SK-N-SH (cell line): ENCODE data around the gene DCAF8. TPM values are rescaled to one million over a fixed set of nuclear protein-coding genes. Genes with fewer than 3 reads are reported as not detected.

ENCODE experiments used
- CTCF ChIA-PET: fragments of 300-600, 350-600 bp; formaldehyde crosslinking; extraction: SDS; loops from one replicate; lab custom pipeline; 2021; lab: Yijun Ruan, JAX
- POLR2A ChIA-PET: fragments of 350-600 bp; sonication (Branson Sonifier 250); formaldehyde crosslinking; extraction: SDS; loops from one replicate; lab custom pipeline; 2020; ENCODE audit warnings: antibody characterized with exemption, inconsistent platforms; lab: Yijun Ruan, JAX
- DNase-seq: peaks from one replicate; pipeline ENCODE4 v3.0.0; 2012
- H2AFZ ChIP-seq: fragments of 200-600 bp; sonication (generic); 2 replicates; pipeline ENCODE4 v1.8.1; 2016; ENCODE audit warnings: antibody characterized with exemption, mild to moderate bottlenecking, low read depth
- H3F3A ChIP-seq: fragments of 200-600 bp; sonication (generic); replicated peaks from 2 replicates; pipeline ENCODE3; 2016; ENCODE audit warnings: antibody characterized with exemption, mild to moderate bottlenecking; ENCODE audit not compliant: insufficient read depth
- H3K27ac ChIP-seq, 2 experiments: fragments of 200-500 bp in 1 of 2; fragments of 200-600 bp in 1 of 2; sonication (Bioruptor generic) in 1 of 2; sonication (generic), shearing (Covaris generic) in 1 of 2; 2 replicates each; pipeline versions ENCODE4 v1.5.1 to v1.6.1; 2014 to 2016; ENCODE audit warnings: low read depth in 2 of 2, inconsistent platforms in 1 of 2, low read length in 1 of 2, mild to moderate bottlenecking in 1 of 2, mixed read lengths in 1 of 2
- H3K27me3 ChIP-seq: fragments of 200-600 bp; sonication (generic), shearing (Covaris generic); 2 replicates; pipeline ENCODE4 v1.6.1; 2016; ENCODE audit warnings: mixed run types; ENCODE audit not compliant: insufficient read depth
- H3K36me3 ChIP-seq, 2 experiments: fragments of 200-500 bp in 1 of 2; fragments of 200-600 bp in 1 of 2; sonication (Bioruptor generic) in 1 of 2; sonication (generic) in 1 of 2; replicated peaks in 1 of 2; 2 replicates each; pipeline versions ENCODE3 to v1.5.1; 2014 to 2016; ENCODE audit warnings: low read length in 1 of 2, mild to moderate bottlenecking in 1 of 2; ENCODE audit not compliant: insufficient read depth in 2 of 2, control insufficient read depth in 1 of 2
- H3K4me1 ChIP-seq, 2 experiments: fragments of 200-500 bp in 1 of 2; fragments of 200-600 bp in 1 of 2; sonication (Bioruptor generic) in 1 of 2; sonication (generic), shearing (Covaris generic) in 1 of 2; 2 replicates each; pipeline versions ENCODE4 v1.5.1 to v1.6.1; 2014 to 2016; ENCODE audit warnings: low read depth in 1 of 2, low read length in 1 of 2, mixed run types in 1 of 2; ENCODE audit not compliant: insufficient read depth in 2 of 2, control insufficient read depth in 1 of 2
- H3K4me2 ChIP-seq: fragments of 200-600 bp; sonication (generic), shearing (Covaris generic); 2 replicates; pipeline ENCODE4 v1.6.1; 2017; ENCODE audit warnings: mixed run types
- H3K4me3 ChIP-seq, 2 experiments: fragments of 200-500 bp in 1 of 2; fragments of 200-600 bp in 1 of 2; sonication (Bioruptor generic) in 1 of 2; sonication (generic), shearing (Covaris generic) in 1 of 2; 2 replicates each; pipeline versions ENCODE4 v1.5.1 to v1.8.1; 2014 to 2016; ENCODE audit warnings: low read depth in 2 of 2, inconsistent platforms in 1 of 2, low read length in 1 of 2, mild to moderate bottlenecking in 1 of 2, mixed read lengths in 1 of 2, moderate library complexity in 1 of 2
- H3K79me2 ChIP-seq: fragments of 200-600 bp; sonication (generic); 2 replicates; pipeline ENCODE4 v1.8.1; 2017; ENCODE audit warnings: mild to moderate bottlenecking; ENCODE audit not compliant: insufficient read depth
- H3K9ac ChIP-seq: fragments of 200-600 bp; sonication (generic); 2 replicates; pipeline ENCODE4 v1.6.1; 2017; ENCODE audit warnings: mixed run types
- H3K9me2 ChIP-seq: fragments of 200-600 bp; sonication (generic); 2 replicates; pipeline ENCODE4 v1.6.1; 2017; ENCODE audit warnings: mixed run types
- H3K9me3 ChIP-seq: fragments of 200-600 bp; sonication (generic); 2 replicates; pipeline ENCODE4 v1.6.1; 2017; ENCODE audit warnings: mixed run types, mild to moderate bottlenecking, moderate library complexity
- H4K20me1 ChIP-seq: fragments of 200-600 bp; sonication (generic); 2 replicates; pipeline ENCODE4 v1.6.1; 2017; ENCODE audit warnings: mild to moderate bottlenecking, mixed run types; ENCODE audit not compliant: insufficient read depth
- CHD2 ChIP-seq: fragments of 150-350 bp; IDR thresholded peaks from 2 replicates; pipeline ENCODE4 v1.6.1; 2018; ENCODE audit warnings: low read length; ENCODE audit not compliant: partially characterized antibody
- EZH2phosphoT487 ChIP-seq: fragments of 200-600 bp; sonication (generic); IDR thresholded peaks from 2 replicates; pipeline ENCODE4 v1.6.1; 2017; ENCODE audit warnings: low read depth, mixed run types, mild to moderate bottlenecking, antibody characterized with exemption, moderate library complexity, borderline replicate concordance
- FOSL2 ChIP-seq: IDR thresholded peaks from 2 replicates; pipeline ENCODE4 v1.4.0; 2012; ENCODE audit warnings: low read depth, mild to moderate bottlenecking, moderate library complexity, borderline replicate concordance
- FOXJ3 ChIP-seq: sonication (generic); formaldehyde crosslinking; IDR thresholded peaks from 2 replicates; pipeline ENCODE4 v1.5.1; 2020; ENCODE audit warnings: mild to moderate bottlenecking, missing genetic modification reagents
- FOXM1 ChIP-seq: IDR thresholded peaks from 2 replicates; pipeline ENCODE4 v1.4.0; 2012; ENCODE audit warnings: low read depth, mild to moderate bottlenecking
- GATA2 ChIP-seq: sonication (generic); formaldehyde crosslinking; IDR thresholded peaks from 2 replicates; pipeline ENCODE4 v1.5.0; 2020; ENCODE audit warnings: mild to moderate bottlenecking, missing genetic modification reagents
- JUND ChIP-seq: IDR thresholded peaks from 2 replicates; pipeline ENCODE4 v1.4.0; 2012
- MXI1 ChIP-seq: IDR thresholded peaks from 2 replicates; pipeline ENCODE4 v1.6.1; 2012; ENCODE audit warnings: mild to moderate bottlenecking, low read depth, low read length, improper control_type of control experiment
- NRF1 ChIP-seq: IDR thresholded peaks from 2 replicates; pipeline ENCODE4 v1.6.1; 2012; ENCODE audit warnings: low read depth, mild to moderate bottlenecking, low read length
- POLR2AphosphoS5 ChIP-seq: IDR thresholded peaks from 2 replicates; pipeline ENCODE4 v1.6.1; 2012; ENCODE audit warnings: low read depth, low read length
- RCOR1 ChIP-seq: fragments of 150-350 bp; IDR thresholded peaks from 2 replicates; pipeline ENCODE4 v1.6.1; 2017; ENCODE audit warnings: antibody characterized with exemption, low read length
- RFX5 ChIP-seq: IDR thresholded peaks from 2 replicates; pipeline ENCODE4 v1.6.1; 2012; ENCODE audit warnings: mild to moderate bottlenecking, improper control_type of control experiment, low read length
- SIN3A ChIP-seq: IDR thresholded peaks from 2 replicates; pipeline ENCODE4 v1.6.1; 2012; ENCODE audit warnings: low read depth, mild to moderate bottlenecking, low read length, moderate library complexity, borderline replicate concordance
- SMC3 ChIP-seq: IDR thresholded peaks from 2 replicates; pipeline ENCODE4 v1.6.1; 2012; ENCODE audit warnings: low read depth, low read length, improper control_type of control experiment
- TAF1 ChIP-seq: IDR thresholded peaks from 2 replicates; pipeline ENCODE4 v1.6.1; 2012; ENCODE audit warnings: low read depth, mild to moderate bottlenecking, low read length, moderate library complexity, borderline replicate concordance
- TCF12 ChIP-seq: IDR thresholded peaks from 2 replicates; pipeline ENCODE4 v1.4.0; 2012
- YY1 ChIP-seq: IDR thresholded peaks from 2 replicates; pipeline ENCODE4 v1.4.0; 2012; ENCODE audit warnings: low read depth, mild to moderate bottlenecking
- WGBS: methylation state at CpG from one replicate; pipeline ENCODE4 v1.1.6; 2017; ENCODE audit warnings: low lambda C conversion rate; 5-methylcytosine and 5-hydroxymethylcytosine counted together
- polyA plus RNA-seq, 3 experiments: library from polyadenylated mRNA; depleted of rRNA; stranded (reverse); fragments of >200 nt; gene quantifications; 2 replicates each; pipeline ENCODE4 v1.2.3, GENCODE V29; 2012
- TF ChIP-seq, protein P1 (sequence below): IDR thresholded peaks from 2 replicates; pipeline ENCODE4 v1.4.0; 2012; ENCODE audit warnings: low read depth, borderline replicate concordance
- TF ChIP-seq, protein P2 (sequence below): IDR thresholded peaks from 2 replicates; pipeline ENCODE4; 2012
- TF ChIP-seq, protein P3 (sequence below): IDR thresholded peaks from 2 replicates; pipeline ENCODE4 v1.6.1; 2012; ENCODE audit warnings: mild to moderate bottlenecking, low read depth, low read length, moderate library complexity

Gene DCAF8
- polyA plus RNA-seq, 1 of the 3 experiments (the other 2 are of a cell fraction): 108 TPM

DNA sequence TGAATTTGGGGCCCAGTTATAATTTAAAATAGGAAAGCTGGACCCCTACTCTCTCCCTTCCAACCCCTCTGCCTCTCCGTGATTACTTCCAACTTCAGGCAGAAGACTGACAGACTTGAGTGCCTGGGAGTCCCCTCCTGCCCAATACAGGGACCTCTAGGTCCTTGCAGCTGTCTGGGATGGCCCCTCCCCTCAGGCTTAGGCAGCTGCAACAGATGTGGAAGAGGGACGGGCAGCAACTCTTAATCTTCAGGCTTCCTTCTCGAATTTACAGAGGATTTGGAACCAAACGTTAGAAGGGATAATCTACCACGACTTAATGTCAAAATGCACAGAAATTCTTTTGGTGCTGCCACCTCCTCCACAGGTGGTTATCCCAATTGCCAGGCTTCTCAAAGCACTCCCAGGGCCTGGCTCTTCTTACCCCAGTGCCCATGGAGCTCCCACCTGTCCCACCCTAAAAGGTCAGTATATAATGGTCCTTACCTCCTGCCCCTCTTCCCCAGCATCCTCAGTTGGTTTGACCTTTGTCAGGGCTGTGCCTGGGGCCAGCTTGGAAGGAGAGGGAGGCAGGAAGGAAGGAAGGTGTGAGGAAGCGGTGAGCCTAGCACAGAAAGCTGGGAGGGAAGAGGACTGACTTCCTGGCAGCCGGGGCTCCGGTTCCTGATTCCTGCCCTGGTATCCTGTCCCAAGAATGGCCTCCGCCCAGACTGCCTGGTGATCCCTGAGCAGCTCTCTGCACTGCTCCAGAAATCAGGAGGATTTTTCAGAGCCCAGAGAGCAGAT lies 54.4 kb downstream of the DCAF8 start:
- peak overlapping the region; percentile 87 to 99 for H3K27ac ChIP-seq
- H3K9me2 ChIP-seq: no peaks in the 10 kb centered on the region
- no peak for DNase-seq
- no peak overlapping the region; a peak in 1 of 4 replicates for H3K4me3 ChIP-seq
- H3K4me2 ChIP-seq: peak overlapping the region; percentile 100
- H3K36me3 ChIP-seq: peaks cover 44 to 49% of the 10 kb centered on the region in 2 experiments
- TF ChIP-seq SIN3A (no peak), POLR2AphosphoS5 (no peak), CHD2 (no peak), TCF12 (no peak), TAF1 (no peak), SMC3 (no peak), JUND (no peak), FOXM1 (no peak), FOXJ3 (CRISPR knock-in tag) (no peak), MXI1 (no peak), YY1 (no peak), GATA2 (CRISPR knock-in tag) (no peak), RFX5 (no peak), NRF1 (no peak), RCOR1 (no peak), FOSL2 (no peak), EZH2phosphoT487 (no peak)
- TF ChIP-seq, protein P1, sequence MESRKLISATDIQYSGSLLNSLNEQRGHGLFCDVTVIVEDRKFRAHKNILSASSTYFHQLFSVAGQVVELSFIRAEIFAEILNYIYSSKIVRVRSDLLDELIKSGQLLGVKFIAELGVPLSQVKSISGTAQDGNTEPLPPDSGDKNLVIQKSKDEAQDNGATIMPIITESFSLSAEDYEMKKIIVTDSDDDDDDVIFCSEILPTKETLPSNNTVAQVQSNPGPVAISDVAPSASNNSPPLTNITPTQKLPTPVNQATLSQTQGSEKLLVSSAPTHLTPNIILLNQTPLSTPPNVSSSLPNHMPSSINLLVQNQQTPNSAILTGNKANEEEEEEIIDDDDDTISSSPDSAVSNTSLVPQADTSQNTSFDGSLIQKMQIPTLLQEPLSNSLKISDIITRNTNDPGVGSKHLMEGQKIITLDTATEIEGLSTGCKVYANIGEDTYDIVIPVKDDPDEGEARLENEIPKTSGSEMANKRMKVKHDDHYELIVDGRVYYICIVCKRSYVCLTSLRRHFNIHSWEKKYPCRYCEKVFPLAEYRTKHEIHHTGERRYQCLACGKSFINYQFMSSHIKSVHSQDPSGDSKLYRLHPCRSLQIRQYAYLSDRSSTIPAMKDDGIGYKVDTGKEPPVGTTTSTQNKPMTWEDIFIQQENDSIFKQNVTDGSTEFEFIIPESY: no peak
- TF ChIP-seq, protein P2, sequence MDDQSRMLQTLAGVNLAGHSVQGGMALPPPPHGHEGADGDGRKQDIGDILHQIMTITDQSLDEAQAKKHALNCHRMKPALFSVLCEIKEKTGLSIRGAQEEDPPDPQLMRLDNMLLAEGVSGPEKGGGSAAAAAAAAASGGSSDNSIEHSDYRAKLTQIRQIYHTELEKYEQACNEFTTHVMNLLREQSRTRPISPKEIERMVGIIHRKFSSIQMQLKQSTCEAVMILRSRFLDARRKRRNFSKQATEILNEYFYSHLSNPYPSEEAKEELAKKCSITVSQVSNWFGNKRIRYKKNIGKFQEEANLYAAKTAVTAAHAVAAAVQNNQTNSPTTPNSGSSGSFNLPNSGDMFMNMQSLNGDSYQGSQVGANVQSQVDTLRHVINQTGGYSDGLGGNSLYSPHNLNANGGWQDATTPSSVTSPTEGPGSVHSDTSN: no peak
- TF ChIP-seq, protein P3, sequence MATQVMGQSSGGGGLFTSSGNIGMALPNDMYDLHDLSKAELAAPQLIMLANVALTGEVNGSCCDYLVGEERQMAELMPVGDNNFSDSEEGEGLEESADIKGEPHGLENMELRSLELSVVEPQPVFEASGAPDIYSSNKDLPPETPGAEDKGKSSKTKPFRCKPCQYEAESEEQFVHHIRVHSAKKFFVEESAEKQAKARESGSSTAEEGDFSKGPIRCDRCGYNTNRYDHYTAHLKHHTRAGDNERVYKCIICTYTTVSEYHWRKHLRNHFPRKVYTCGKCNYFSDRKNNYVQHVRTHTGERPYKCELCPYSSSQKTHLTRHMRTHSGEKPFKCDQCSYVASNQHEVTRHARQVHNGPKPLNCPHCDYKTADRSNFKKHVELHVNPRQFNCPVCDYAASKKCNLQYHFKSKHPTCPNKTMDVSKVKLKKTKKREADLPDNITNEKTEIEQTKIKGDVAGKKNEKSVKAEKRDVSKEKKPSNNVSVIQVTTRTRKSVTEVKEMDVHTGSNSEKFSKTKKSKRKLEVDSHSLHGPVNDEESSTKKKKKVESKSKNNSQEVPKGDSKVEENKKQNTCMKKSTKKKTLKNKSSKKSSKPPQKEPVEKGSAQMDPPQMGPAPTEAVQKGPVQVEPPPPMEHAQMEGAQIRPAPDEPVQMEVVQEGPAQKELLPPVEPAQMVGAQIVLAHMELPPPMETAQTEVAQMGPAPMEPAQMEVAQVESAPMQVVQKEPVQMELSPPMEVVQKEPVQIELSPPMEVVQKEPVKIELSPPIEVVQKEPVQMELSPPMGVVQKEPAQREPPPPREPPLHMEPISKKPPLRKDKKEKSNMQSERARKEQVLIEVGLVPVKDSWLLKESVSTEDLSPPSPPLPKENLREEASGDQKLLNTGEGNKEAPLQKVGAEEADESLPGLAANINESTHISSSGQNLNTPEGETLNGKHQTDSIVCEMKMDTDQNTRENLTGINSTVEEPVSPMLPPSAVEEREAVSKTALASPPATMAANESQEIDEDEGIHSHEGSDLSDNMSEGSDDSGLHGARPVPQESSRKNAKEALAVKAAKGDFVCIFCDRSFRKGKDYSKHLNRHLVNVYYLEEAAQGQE: no peak
- peaks cover 56% of the 10 kb centered on the region for H4K20me1 ChIP-seq
- 84% methylated on average over 7 of the region's 9 CpGs for WGBS
- ChIA-PET CTCF (interaction anchor here (0.6 to 13.6 kb wide), 8 partner anchors 12 to 122 kb away, joined by 3 to 137 read pairs (median 4); partner anchors contain the start of gene CASQ1), POLR2A (interaction anchor here (0.6 to 1.4 kb wide), 3 partner anchors 8 to 192 kb away, joined by 3 read pairs; partner anchors contain the start of genes KCNJ10 and VANGL2)
- no peaks in the 10 kb centered on the region for H3K27me3 ChIP-seq
- no peak overlapping the region for H2AFZ ChIP-seq
- H3F3A ChIP-seq: peaks cover 26% of the 10 kb centered on the region
- peaks cover 70% of the 10 kb centered on the region for H3K79me2 ChIP-seq
- H3K4me1 ChIP-seq: peaks cover 40 to 68% of the 10 kb centered on the region in 2 experiments
- no peaks in the 10 kb centered on the region for H3K9me3 ChIP-seq
- H3K9ac ChIP-seq: peak overlapping the region; percentile 96; the same call in 1 of the 2 replicates
